K562 (cell line): ENCODE measurements around the gene CBX1. TPM values are rescaled to one million over a fixed set of nuclear protein-coding genes. Genes with fewer than 3 reads are reported as not detected.

Experiments used
- ATAC-seq: fragments of 200-7000 bp; cut with Tn5 transposase; 3 replicates; pipeline ENCODE4 v1.9.1; 2020; ENCODE audit warnings: moderate library complexity
- BruUV-seq: library from RNA; stranded (reverse); fragments of 400-500 nt; replicated peaks from 2 replicates; lab custom pipeline; 2021; lab: Mats Ljungman, UMichigan
- CTCF ChIA-PET: fragments of 300-600 bp; formaldehyde crosslinking; extraction: SDS; loops from one replicate; lab custom pipeline; 2021; ENCODE audit warnings: low intra/inter-chr PET ratio; lab: Yijun Ruan, JAX
- POLR2A ChIA-PET: fragments of 300-600, 350-650 bp; sonication (Branson Sonifier 250); formaldehyde crosslinking; extraction: SDS; loops from one replicate; lab custom pipeline; 2021; ENCODE audit warnings: antibody characterized with exemption, inconsistent platforms; lab: Yijun Ruan, JAX
- DNase-seq, 4 experiments: peaks; one replicate each; pipeline versions ENCODE4 v3.0.0 to v3.0.0-alpha.2; 2011 to 2018; ENCODE audit warnings: low spot score in 3 of 4, mixed read lengths in 3 of 4; ENCODE audit errors: extremely low read depth in 1 of 4
- FAIRE-seq: peaks from 2 replicates; lab custom pipeline; 2011; peaks lifted over from hg19 to GRCh38; lab: Jason Lieb, UNC
- H2AFZ ChIP-seq: 2 replicates; pipeline ENCODE4 v1.6.0; 2011; ENCODE audit warnings: low read depth, low read length, control low read depth, inconsistent platforms
- H3K27ac ChIP-seq: fragments of 200-600 bp; 3 replicates; pipeline ENCODE4 v1.8.0; 2011; ENCODE audit warnings: low read depth, mild to moderate bottlenecking, control low read depth, inconsistent platforms, low read length, moderate library complexity, mixed read lengths; ENCODE audit errors: extremely low read depth
- H3K27me3 ChIP-seq, 2 experiments: fragments of 300-600 bp in 1 of 2; 2 replicates in 1 of 2; 3 replicates in 1 of 2; pipeline versions ENCODE4 v1.6.0 to v1.8.0; 2011; ENCODE audit warnings: inconsistent platforms in 2 of 2, low read length in 2 of 2, mild to moderate bottlenecking in 1 of 2, mixed read lengths in 1 of 2, moderate library complexity in 1 of 2; ENCODE audit not compliant: control insufficient read depth in 2 of 2, insufficient read depth in 2 of 2
- H3K36me3 ChIP-seq: fragments of 300-600 bp; 3 replicates; pipeline ENCODE4 v1.8.0; 2011; ENCODE audit warnings: mild to moderate bottlenecking, low read length, inconsistent platforms; ENCODE audit not compliant: control insufficient read depth, insufficient read depth
- H3K4me1 ChIP-seq, 2 experiments: fragments of 200-600 bp in 1 of 2; replicated peaks in 1 of 2; 2 replicates in 1 of 2; 3 replicates in 1 of 2; pipeline versions ENCODE4 v1.5.1 to v1.8.0; 2011; ENCODE audit warnings: inconsistent platforms in 2 of 2, low read length in 2 of 2, mild to moderate bottlenecking in 1 of 2, mixed read lengths in 1 of 2, moderate library complexity in 1 of 2; ENCODE audit not compliant: control insufficient read depth in 2 of 2, insufficient read depth in 2 of 2
- H3K4me2 ChIP-seq: 2 replicates; pipeline ENCODE4 v1.6.1; 2011; ENCODE audit warnings: low read length, control low read depth, inconsistent platforms, mixed read lengths; ENCODE audit not compliant: insufficient read depth
- H3K4me3 ChIP-seq: fragments of 200-600 bp; sonication (generic), shearing (Covaris generic); 2 replicates; pipeline ENCODE4 v1.5.1; 2016; ENCODE audit warnings: control low read depth, inconsistent platforms
- H3K79me2 ChIP-seq: fragments of 200-600 bp; 3 replicates; pipeline ENCODE4 v1.8.0; 2011; ENCODE audit warnings: low read length, inconsistent platforms; ENCODE audit not compliant: control insufficient read depth, insufficient read depth
- H3K9ac ChIP-seq, 2 experiments: 2 replicates each; pipeline versions ENCODE4 v1.6.0 to v1.6.1; 2011; ENCODE audit warnings: low read depth in 2 of 2, low read length in 2 of 2, control low read depth in 1 of 2, inconsistent platforms in 1 of 2, mild to moderate bottlenecking in 1 of 2, mixed read lengths in 1 of 2; ENCODE audit not compliant: insufficient read depth in 1 of 2
- H3K9me1 ChIP-seq: one replicate; pipeline ENCODE4 v1.6.0; 2011; ENCODE audit warnings: inconsistent platforms, mild to moderate bottlenecking, low read length, moderate library complexity; ENCODE audit not compliant: control insufficient read depth, insufficient read depth
- H3K9me3 ChIP-seq: replicated peaks from 2 replicates; pipeline ENCODE4 v1.5.1; 2011; ENCODE audit warnings: low read depth, low read length, inconsistent platforms; ENCODE audit not compliant: control insufficient read depth, insufficient read depth
- H4K20me1 ChIP-seq: replicated peaks from 2 replicates; pipeline ENCODE4 v1.6.1; 2011; ENCODE audit warnings: low read length, inconsistent platforms, mixed read lengths; ENCODE audit not compliant: control insufficient read depth, insufficient read depth
- HCFC1 ChIP-seq: IDR thresholded peaks from 2 replicates; pipeline ENCODE4 v1.6.1; 2012; ENCODE audit warnings: low read depth, low read length, improper control_type of control experiment
- ILK ChIP-seq: fragments of 450-650 bp; IDR thresholded peaks from 2 replicates; pipeline ENCODE4 v1.6.1; 2016; ENCODE audit warnings: missing genetic modification characterization, low read depth, mild to moderate bottlenecking, missing compliant biosample characterization, moderate library complexity, borderline replicate concordance
- NRF1 ChIP-seq, 2 experiments: fragments of 450-650 bp; IDR thresholded peaks in 1 of 2; conservative IDR thresholded peaks in 1 of 2; 2 replicates each; pipeline ENCODE4 v1.6.1; 2014; ENCODE audit warnings: mild to moderate bottlenecking in 2 of 2
- POLR2AphosphoS5 ChIP-seq: IDR thresholded peaks from 2 replicates; pipeline ENCODE4 v1.6.1; 2011; ENCODE audit warnings: mild to moderate bottlenecking, low read depth, low read length, moderate library complexity; ENCODE audit not compliant: control insufficient read depth, insufficient read depth
- RBM14 ChIP-seq: fragments of 200-400 bp; formaldehyde crosslinking; IDR thresholded peaks from 2 replicates; pipeline ENCODE4 v1.6.1; 2018; ENCODE audit warnings: low read depth, mild to moderate bottlenecking, low read length, moderate library complexity, borderline replicate concordance; ENCODE audit not compliant: insufficient read depth
- ZNF518B ChIP-seq: fragments of 250-450 bp; sonication (Bioruptor Pico); IDR thresholded peaks from 2 replicates; pipeline ENCODE4 v1.5.0; 2021; ENCODE audit warnings: mild to moderate bottlenecking, moderate library complexity
- WGBS: fragments of 100-300 bp; shearing (Covaris generic); methylation state at CpG from one replicate; pipeline ENCODE4 v1.1.6; 2016; ENCODE audit warnings: low coverage, mixed read lengths; ENCODE audit not compliant: insufficient coverage; ENCODE audit errors: missing lambda C conversion rate; 5-methylcytosine and 5-hydroxymethylcytosine counted together
- in situ Hi-C: fragments of 300-500 bp; cut with MboI; formaldehyde crosslinking; loops from 4 replicates; pipeline ENCODE4 v1.15.0; 2018; ENCODE audit warnings: inconsistent platforms, mixed read lengths
- intact Hi-C: fragments of 100-400 bp; cut with micrococcal nuclease; formaldehyde crosslinking; loops from 2 replicates; pipeline ENCODE4 v1.14.2; 2022
- polyA plus RNA-seq, 8 experiments: library from polyadenylated mRNA; depleted of rRNA in 4 of 8; stranded (reverse) in 5 of 8; unstranded in 3 of 8; fragments of >200 nt; fragmentation: Nextera tagmentation in 2 of 8; fragmentation: Illumina TruSeq in 1 of 8; extraction: Ambion mirVana in 2 of 8; extraction: Trizol in 1 of 8; gene quantifications; 2 replicates each; pipeline versions ENCODE4 v1.2.1 to v1.2.3, GENCODE V29; 2011 to 2014; ENCODE audit warnings: inconsistent platforms in 1 of 8, missing spikeins in 1 of 8
- total RNA-seq, 7 experiments: library from RNA; depleted of rRNA in 6 of 7; stranded (reverse); fragments of >200 nt in 6 of 7; fragmentation: Illumina TruSeq in 2 of 7; extraction: Trizol in 2 of 7; gene quantifications; 2 replicates each; pipeline versions ENCODE4 v1.2.1 to v1.2.3, GENCODE V29; 2011 to 2021; ENCODE audit warnings: low replicate concordance in 1 of 7
- TF ChIP-seq, protein P1 (sequence below): fragments of 250-450 bp; sonication (Bioruptor Pico); IDR thresholded peaks from 2 replicates; pipeline ENCODE4 v1.5.0; 2021
- TF ChIP-seq, protein P2 (sequence below): sonication (generic); formaldehyde crosslinking; IDR thresholded peaks from 2 replicates; pipeline ENCODE4 v1.8.1; 2022; ENCODE audit warnings: missing genetic modification reagents
- TF ChIP-seq, protein P3 (sequence below): fragments of 250-450 bp; sonication (Bioruptor Pico); IDR thresholded peaks from 2 replicates; pipeline ENCODE4 v1.9.0; 2021; ENCODE audit warnings: mild to moderate bottlenecking
- TF ChIP-seq, protein P4 (sequence below): fragments of 250-450 bp; sonication (Bioruptor Pico); IDR thresholded peaks from 2 replicates; pipeline ENCODE4 v1.5.0; 2021

CBX1 gene
- total and polyA plus RNA-seq, 9 of the 15 experiments (the other 6 are each of a cell fraction or from before 2014, with no cell fraction given) = 10.6 to 95.7 (median 52.7) TPM

- TF ChIP-seq, protein P1, sequence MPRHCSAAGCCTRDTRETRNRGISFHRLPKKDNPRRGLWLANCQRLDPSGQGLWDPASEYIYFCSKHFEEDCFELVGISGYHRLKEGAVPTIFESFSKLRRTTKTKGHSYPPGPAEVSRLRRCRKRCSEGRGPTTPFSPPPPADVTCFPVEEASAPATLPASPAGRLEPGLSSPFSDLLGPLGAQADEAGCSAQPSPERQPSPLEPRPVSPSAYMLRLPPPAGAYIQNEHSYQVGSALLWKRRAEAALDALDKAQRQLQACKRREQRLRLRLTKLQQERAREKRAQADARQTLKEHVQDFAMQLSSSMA (CRISPR knock-in tag) = no peak
- no peak for TF ChIP-seq HCFC1
These were observed 20.8 kb upstream of the CBX1 start (continued) for GRCh38 chr17:48121923-48122664.

GRCh38 chr17:48113201-48113676 is 12.0 kb upstream of the CBX1 start:
- H3K9me3 ChIP-seq = no peaks in the 10 kb centered on the region
- no TSS peak for BruUV-seq
- intact Hi-C loops (no loop called here), in situ Hi-C loops (no loop called here)
- no peaks in the 10 kb centered on the region for H3K27me3 ChIP-seq
- H4K20me1 ChIP-seq = no peaks in the 10 kb centered on the region
- 93% methylated on average over 5 of the region's 5 CpGs for WGBS
- H2AFZ ChIP-seq = no peak overlapping the region
- H3K9me1 ChIP-seq = no peaks in the 10 kb centered on the region
- H3K79me2 ChIP-seq = peaks cover 25% of the 10 kb centered on the region
- H3K4me2 ChIP-seq = no peak overlapping the region
- peaks cover 0 to 9% of the 10 kb centered on the region in 2 experiments; a peak in 3 of 5 replicates for H3K4me1 ChIP-seq
- FAIRE-seq (no peak), DNase-seq (no peak), ATAC-seq (no peak)
- H3K9ac ChIP-seq = no peak overlapping the region
- POLR2A ChIA-PET = interaction anchor here (1.1 to 2.7 kb wide), 2 partner anchors 9 to 10 kb away, joined by 3 to 9 read pairs; no protein-coding TSS in a partner anchor
- peaks cover 35% of the 10 kb centered on the region; the same call in 2 of the 3 replicates for H3K36me3 ChIP-seq
- CTCF ChIA-PET = no interaction called here
- H3K27ac ChIP-seq = no peak overlapping the region
- H3K4me3 ChIP-seq = no peak overlapping the region
- TF ChIP-seq RBM14 = no peak
- TF ChIP-seq, protein P2, sequence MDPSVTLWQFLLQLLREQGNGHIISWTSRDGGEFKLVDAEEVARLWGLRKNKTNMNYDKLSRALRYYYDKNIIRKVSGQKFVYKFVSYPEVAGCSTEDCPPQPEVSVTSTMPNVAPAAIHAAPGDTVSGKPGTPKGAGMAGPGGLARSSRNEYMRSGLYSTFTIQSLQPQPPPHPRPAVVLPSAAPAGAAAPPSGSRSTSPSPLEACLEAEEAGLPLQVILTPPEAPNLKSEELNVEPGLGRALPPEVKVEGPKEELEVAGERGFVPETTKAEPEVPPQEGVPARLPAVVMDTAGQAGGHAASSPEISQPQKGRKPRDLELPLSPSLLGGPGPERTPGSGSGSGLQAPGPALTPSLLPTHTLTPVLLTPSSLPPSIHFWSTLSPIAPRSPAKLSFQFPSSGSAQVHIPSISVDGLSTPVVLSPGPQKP (CRISPR knock-in tag) = no peak
- no peak for TF ChIP-seq NRF1 (conservative IDR thresholded peaks at IDR 0.05 in 1 of 2, IDR thresholded peaks at IDR 0.05 in 1 of 2)
- TF ChIP-seq, protein P3, sequence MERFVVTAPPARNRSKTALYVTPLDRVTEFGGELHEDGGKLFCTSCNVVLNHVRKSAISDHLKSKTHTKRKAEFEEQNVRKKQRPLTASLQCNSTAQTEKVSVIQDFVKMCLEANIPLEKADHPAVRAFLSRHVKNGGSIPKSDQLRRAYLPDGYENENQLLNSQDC (CRISPR knock-in tag) = no peak
- TF ChIP-seq POLR2AphosphoS5 = no peak
- no peak for TF ChIP-seq ILK (tag)
- TF ChIP-seq, protein P4, sequence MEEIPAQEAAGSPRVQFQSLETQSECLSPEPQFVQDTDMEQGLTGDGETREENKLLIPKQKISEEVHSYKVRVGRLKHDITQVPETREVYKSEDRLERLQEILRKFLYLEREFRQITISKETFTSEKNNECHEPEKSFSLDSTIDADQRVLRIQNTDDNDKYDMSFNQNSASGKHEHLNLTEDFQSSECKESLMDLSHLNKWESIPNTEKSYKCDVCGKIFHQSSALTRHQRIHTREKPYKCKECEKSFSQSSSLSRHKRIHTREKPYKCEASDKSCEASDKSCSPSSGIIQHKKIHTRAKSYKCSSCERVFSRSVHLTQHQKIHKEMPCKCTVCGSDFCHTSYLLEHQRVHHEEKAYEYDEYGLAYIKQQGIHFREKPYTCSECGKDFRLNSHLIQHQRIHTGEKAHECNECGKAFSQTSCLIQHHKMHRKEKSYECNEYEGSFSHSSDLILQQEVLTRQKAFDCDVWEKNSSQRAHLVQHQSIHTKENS = no peak
- no peak for TF ChIP-seq ZNF518B
